Liver (tissue), 9 donors: ENCODE measurements around the gene LAGE3. TPM values are rescaled to one million over a fixed set of nuclear protein-coding genes. Genes with fewer than 3 reads are reported as not detected.

ENCODE experiments used
- DNase-seq: peaks from one replicate; pipeline ENCODE4 v3.0.0-alpha.2; 2017; ENCODE audit warnings: low spot score
- H3K27ac ChIP-seq, 2 donors: one replicate each; pipeline ENCODE4 v1.7.0; 2013; ENCODE audit warnings: inconsistent platforms in 2 of 2, low read length in 2 of 2, control low read depth in 1 of 2, low read depth in 1 of 2, mild to moderate bottlenecking in 1 of 2
- H3K27me3 ChIP-seq, 4 donors: one replicate each; pipeline versions ENCODE4 v1.6.1 to v1.7.0; 2013; ENCODE audit warnings: low read length in 3 of 4, inconsistent platforms in 1 of 4, mild to moderate bottlenecking in 1 of 4, moderate library complexity in 1 of 4; ENCODE audit not compliant: control insufficient read depth in 4 of 4, insufficient read depth in 4 of 4
- H3K36me3 ChIP-seq, 4 donors: one replicate each; pipeline versions ENCODE4 v1.6.1 to v1.7.0; 2013; ENCODE audit warnings: low read length in 3 of 4, mild to moderate bottlenecking in 3 of 4, low read depth in 1 of 4, moderate library complexity in 1 of 4; ENCODE audit not compliant: control insufficient read depth in 4 of 4, insufficient read depth in 3 of 4
- H3K4me1 ChIP-seq, 4 donors: one replicate each; pipeline versions ENCODE4 v1.6.1 to v1.7.0; 2013; ENCODE audit warnings: low read length in 3 of 4, mild to moderate bottlenecking in 3 of 4, moderate library complexity in 1 of 4; ENCODE audit not compliant: control insufficient read depth in 4 of 4, insufficient read depth in 4 of 4
- H3K4me3 ChIP-seq, 3 donors: one replicate each; pipeline versions ENCODE4 v1.6.1 to v1.7.0; 2013; ENCODE audit warnings: low read length in 3 of 3, control low read depth in 1 of 3, low read depth in 1 of 3, mild to moderate bottlenecking in 1 of 3
- H3K9ac ChIP-seq, 2 donors: one replicate each; pipeline ENCODE4 v1.7.0; 2013; ENCODE audit warnings: low read length in 2 of 2, mild to moderate bottlenecking in 2 of 2, moderate library complexity in 2 of 2, control low read depth in 1 of 2, low read depth in 1 of 2
- H3K9me3 ChIP-seq, 4 donors: one replicate each; pipeline versions ENCODE4 v1.6.1 to v1.7.0; 2013; ENCODE audit warnings: low read length in 3 of 4; ENCODE audit not compliant: control insufficient read depth in 4 of 4
- ATF3 ChIP-seq: IDR thresholded peaks from 2 replicates; pipeline ENCODE4 v1.6.1; 2016; ENCODE audit warnings: antibody characterized with exemption
- CTCF ChIP-seq: fragments of 150-350 bp; IDR thresholded peaks from 2 replicates; pipeline ENCODE4 v1.5.1; 2017; ENCODE audit warnings: improper control_type of control experiment, low read depth, low read length; ENCODE audit not compliant: missing input control
- FOXA1 ChIP-seq: IDR thresholded peaks from 2 replicates; pipeline ENCODE4 v1.6.1; 2016; ENCODE audit warnings: antibody characterized with exemption
- FOXA2 ChIP-seq: IDR thresholded peaks from 2 replicates; pipeline ENCODE4 v1.6.1; 2016; ENCODE audit warnings: antibody characterized with exemption
- GABPA ChIP-seq, 2 donors: IDR thresholded peaks in 1 of 2; conservative IDR thresholded peaks in 1 of 2; 2 replicates each; pipeline ENCODE4 v1.6.1; 2016; ENCODE audit warnings: antibody characterized with exemption in 2 of 2, mild to moderate bottlenecking in 1 of 2, moderate library complexity in 1 of 2
- HNF4A ChIP-seq, 2 donors: conservative IDR thresholded peaks; 2 replicates each; pipeline ENCODE4 v1.6.1; 2016; ENCODE audit warnings: antibody characterized with exemption in 2 of 2, mild to moderate bottlenecking in 2 of 2
- HNF4G ChIP-seq: IDR thresholded peaks from 2 replicates; pipeline ENCODE4 v1.6.1; 2016; ENCODE audit warnings: antibody characterized with exemption
- JUND ChIP-seq, 2 donors: IDR thresholded peaks; 2 replicates each; pipeline ENCODE4 v1.6.1; 2016; ENCODE audit warnings: antibody characterized with exemption in 2 of 2
- MAX ChIP-seq: IDR thresholded peaks from 2 replicates; pipeline ENCODE4 v1.6.1; 2016; ENCODE audit warnings: antibody characterized with exemption
- NR2F2 ChIP-seq: IDR thresholded peaks from 2 replicates; pipeline ENCODE4 v1.6.1; 2016; ENCODE audit warnings: antibody characterized with exemption
- RAD21 ChIP-seq, 2 donors: IDR thresholded peaks; 2 replicates each; pipeline ENCODE4 v1.6.1; 2016; ENCODE audit warnings: antibody characterized with exemption in 2 of 2, mild to moderate bottlenecking in 2 of 2
- REST ChIP-seq: IDR thresholded peaks from 2 replicates; pipeline ENCODE4 v1.6.1; 2016; ENCODE audit warnings: antibody characterized with exemption, mild to moderate bottlenecking
- RXRA ChIP-seq, 2 donors: IDR thresholded peaks; 2 replicates each; pipeline ENCODE4 v1.6.1; 2017 to 2018; ENCODE audit warnings: antibody characterized with exemption in 2 of 2, mild to moderate bottlenecking in 1 of 2
- SP1 ChIP-seq: IDR thresholded peaks from 2 replicates; pipeline ENCODE4 v1.6.1; 2018; ENCODE audit warnings: antibody characterized with exemption, mild to moderate bottlenecking
- TAF1 ChIP-seq: conservative IDR thresholded peaks from 2 replicates; pipeline ENCODE4 v1.6.1; 2016; ENCODE audit warnings: antibody characterized with exemption, mild to moderate bottlenecking
- YY1 ChIP-seq: IDR thresholded peaks from 2 replicates; pipeline ENCODE4 v1.6.1; 2016; ENCODE audit warnings: antibody characterized with exemption, mild to moderate bottlenecking
- ZBTB33 ChIP-seq: IDR thresholded peaks from 2 replicates; pipeline ENCODE4 v1.6.1; 2016; ENCODE audit warnings: antibody characterized with exemption
- WGBS: extraction: QIAGEN DNeasy Blood & Tissue Kit; methylation state at CpG from one replicate; pipeline ENCODE4 v1.1.7; 2013; 5-methylcytosine and 5-hydroxymethylcytosine counted together
- polyA plus RNA-seq, 2 donors: library from polyadenylated mRNA; stranded (reverse) in 1 of 2; unstranded in 1 of 2; fragments of 200-250 nt in 1 of 2; fragments of >200 nt in 1 of 2; fragmentation: Nextera tagmentation in 1 of 2; extraction: Ambion mirVana in 1 of 2; gene quantifications; one replicate each; pipeline versions ENCODE4 v1.2.1 to v1.2.3, GENCODE V29; 2013 to 2015
- total RNA-seq, 2 donors: library from RNA; depleted of rRNA; stranded (reverse); fragments of >200 nt; gene quantifications; one replicate each; pipeline ENCODE4 v1.2.3, GENCODE V29; 2014
- donor health status: healthy.
- donor health status: healthy.
- donor health status: healthy.
- donor health status: healthy.
- donor health status: healthy.

LAGE3 gene
- total and polyA plus RNA-seq, 4 donors = 8.5 to 18.1 (median 12.7) TPM

GRCh38 chrX:154506483-154507332 is 27.6 kb upstream of the LAGE3 start:
- H3K27me3 ChIP-seq = no peaks in the 10 kb centered on the region
- H3K9me3 ChIP-seq = peaks cover 0 to 3% (median 0%) of the 10 kb centered on the region in 4 donors
- no peak overlapping the region for H3K9ac ChIP-seq
- H3K27ac ChIP-seq = no peak overlapping the region
- WGBS = 97% methylated on average over 37 of the region's 37 CpGs
- DNase-seq = no peak
- no peak overlapping the region for H3K4me3 ChIP-seq
- no peaks in the 10 kb centered on the region for H3K4me1 ChIP-seq
- H3K36me3 ChIP-seq = peaks cover 4 to 25% (median 5%) of the 10 kb centered on the region in 4 donors
- TF ChIP-seq HNF4G = no peak
- no peak for TF ChIP-seq REST
- no peak for TF ChIP-seq SP1
- no peak for TF ChIP-seq CTCF
- TF ChIP-seq TAF1 = no peak
- TF ChIP-seq RXRA (IDR thresholded peaks at IDR 0.05) = no peak
- no peak for TF ChIP-seq JUND (IDR thresholded peaks at IDR 0.05)
- no peak for TF ChIP-seq GABPA (IDR thresholded peaks at IDR 0.05 in 1 of 2, conservative IDR thresholded peaks at IDR 0.05 in 1 of 2)
- no peak for TF ChIP-seq HNF4A (conservative IDR thresholded peaks at IDR 0.05)
- TF ChIP-seq RAD21 (IDR thresholded peaks at IDR 0.05) = no peak
- no peak for TF ChIP-seq YY1
- no peak for TF ChIP-seq NR2F2
- no peak for TF ChIP-seq FOXA1
- TF ChIP-seq FOXA2 = no peak
- no peak for TF ChIP-seq ATF3

GRCh38 chrX:154505734-154506133 is 26.7 kb upstream of the LAGE3 start:
- Histone ChIP-seq H3K27me3 (no peaks in the 10 kb centered on the region), H3K4me3 (no peak overlapping the region), H3K9ac (no peak overlapping the region), H3K9me3 (peaks cover 0 to 3% (median 0%) of the 10 kb centered on the region in 4 donors), H3K4me1 (no peaks in the 10 kb centered on the region), H3K27ac (no peak overlapping the region), H3K36me3 (peaks cover 4 to 24% (median 5%) of the 10 kb centered on the region in 4 donors)
- WGBS = 89% methylated on average over 12 of the region's 12 CpGs
- no peak for DNase-seq
- TF ChIP-seq HNF4G = no peak
- no peak for TF ChIP-seq ATF3
- no peak for TF ChIP-seq MAX
- TF ChIP-seq ZBTB33 = no peak
